Gastrocnemius medialis (tissue), 4 donors: ENCODE data around the gene MARVELD1. TPM values are rescaled to one million over a fixed set of nuclear protein-coding genes. Genes with fewer than 3 reads are reported as not detected.
A peak's percentile ranks its signal among the peaks of the same experiment; 100 is the strongest.

Source experiments
- ATAC-seq, 2 donors: fragments of 150-250 bp; one replicate each; pipeline ENCODE4 v1.9.1; 2016
- DNase-seq, 2 donors: peaks; one replicate each; pipeline ENCODE4 v3.0.0-alpha.2; 2019
- H3K27ac ChIP-seq, 4 donors: fragments of 200-600 bp; sonication (generic); 1 replicate in 1 of 4; 2 replicates in 3 of 4; pipeline ENCODE4 v1.5.1; 2016 to 2018; ENCODE audit warnings: mild to moderate bottlenecking in 2 of 4, moderate library complexity in 1 of 4
- H3K27me3 ChIP-seq, 3 donors: fragments of 200-600 bp; sonication (generic) in 2 of 3; 1 replicate in 1 of 3; 2 replicates in 2 of 3; pipeline versions ENCODE4 v1.5.1 to v1.6.0; 2016 to 2019; ENCODE audit warnings: mild to moderate bottlenecking in 1 of 3, moderate library complexity in 1 of 3
- H3K36me3 ChIP-seq, 2 donors: fragments of 200-600 bp; sonication (generic) in 1 of 2; one replicate each; pipeline ENCODE4 v1.5.1; 2017 to 2018
- H3K4me1 ChIP-seq, 2 donors: fragments of 200-600 bp; sonication (generic) in 1 of 2; one replicate each; pipeline ENCODE4 v1.5.1; 2016 to 2017; ENCODE audit warnings: mild to moderate bottlenecking in 2 of 2
- H3K4me3 ChIP-seq, 4 donors: fragments of 200-600 bp; sonication (generic) in 3 of 4; 1 replicate in 1 of 4; 2 replicates in 3 of 4; pipeline ENCODE4 v1.5.1; 2016 to 2019; ENCODE audit warnings: mild to moderate bottlenecking in 2 of 4
- H3K9me3 ChIP-seq, 3 donors: fragments of 200-600 bp; sonication (generic) in 2 of 3; 1 replicate in 1 of 3; 2 replicates in 2 of 3; pipeline ENCODE4 v1.5.1; 2016 to 2019
- CTCF ChIP-seq, 5 experiments: fragments of 450-650 bp in 3 of 5; fragments of 200-600 bp in 2 of 5; sonication (generic) in 2 of 5; IDR thresholded peaks in 4 of 5; conservative IDR thresholded peaks in 1 of 5; 1 replicate in 4 of 5; 2 replicates in 1 of 5; pipeline ENCODE4 v1.5.1; 2016 to 2019; ENCODE audit warnings: antibody characterized with exemption in 5 of 5, mild to moderate bottlenecking in 3 of 5, moderate library complexity in 3 of 5
- POLR2A ChIP-seq, 2 donors: fragments of 450-650 bp; IDR thresholded peaks; one replicate each; pipeline ENCODE4 v1.6.1; 2017; ENCODE audit warnings: antibody characterized with exemption in 2 of 2, mild to moderate bottlenecking in 2 of 2, moderate library complexity in 2 of 2
- in situ Hi-C, 4 donors: fragments of 200-750 bp; cut with MboI; loops; one replicate each; pipeline versions ENCODE4 v1.15.0 to v1.8.0; 2017; ENCODE audit warnings: low sequenced_read_pairs in 4 of 4
- intact Hi-C: fragments of 100-400 bp; cut with DNase I; formaldehyde crosslinking; loops from one replicate; pipeline ENCODE4 v1.15.1; 2023; ENCODE audit warnings: low total_unique reads
- total RNA-seq, 4 donors: library from RNA; depleted of rRNA; stranded (reverse); fragments of >200 nt; gene quantifications; one replicate each; pipeline versions ENCODE4 v1.1.0 to v1.2.3, GENCODE V29; 2016

Gene MARVELD1
- total RNA-seq, 4 donors from 2014 or later, result 3.2 to 5.1 (median 3.9) TPM

- H3K36me3 ChIP-seq, result no peaks in the 10 kb centered on the region
- peak in 3 of 5 experiments; percentile 7 to 30 (median 9) for TF ChIP-seq CTCF (IDR thresholded peaks at IDR 0.05 in 4 of 5, conservative IDR thresholded peaks at IDR 0.05 in 1 of 5)
- TF ChIP-seq POLR2A (IDR thresholded peaks at IDR 0.05), result peak in 1 of 2 donors; percentile 14
- H3K27ac ChIP-seq, result peak overlapping the region; percentile 63 to 85 (median 78)
- DNase-seq, result peak; percentile 46 to 62
- H3K4me1 ChIP-seq, result peaks cover 13 to 18% of the 10 kb centered on the region in 2 donors
- H3K27me3 ChIP-seq, result peaks cover 6 to 13% (median 7%) of the 10 kb centered on the region in 3 donors
- no peaks in the 10 kb centered on the region for H3K9me3 ChIP-seq
- peak overlapping the region; percentile 57 to 91 (median 68) for H3K4me3 ChIP-seq
- peak; percentile 74 to 79 for ATAC-seq
- in situ Hi-C loops (no loop called here), intact Hi-C loops (loop anchor here (5.0 kb wide), 1 partner anchor 37 kb away; no protein-coding TSS in a partner anchor)
Measured at GRCh38 chr10:97713826-97714400, 383 bp downstream of the MARVELD1 start.

- DNase-seq (peak in 1 of 2 donors; percentile 56), ATAC-seq (peak; percentile 25 to 40)
- Histone ChIP-seq H3K36me3 (no peaks in the 10 kb centered on the region), H3K4me3 (peak overlapping the region; percentile 57 to 91 (median 68)), H3K27me3 (peaks cover 6 to 13% (median 7%) of the 10 kb centered on the region in 3 donors), H3K4me1 (peaks cover 16 to 20% of the 10 kb centered on the region in 2 donors), H3K27ac (peak overlapping the region; percentile 63 to 85 (median 78)), H3K9me3 (no peaks in the 10 kb centered on the region)
- TF ChIP-seq CTCF (IDR thresholded peaks at IDR 0.05 in 4 of 5, conservative IDR thresholded peaks at IDR 0.05 in 1 of 5) (no peak), POLR2A (IDR thresholded peaks at IDR 0.05) (peak in 1 of 2 donors; percentile 6)
- intact Hi-C loops (loop anchor here (5.0 kb wide), 1 partner anchor 37 kb away; no protein-coding TSS in a partner anchor), in situ Hi-C loops (no loop called here)
Measured at GRCh38 chr10:97714401-97715258, 1.1 kb downstream of the MARVELD1 start.

GRCh38 chr10:97715259-97715874, 1.8 kb downstream of the MARVELD1 start:
- no peaks in the 10 kb centered on the region for H3K36me3 ChIP-seq
- intact Hi-C loops (no loop called here), in situ Hi-C loops (no loop called here)
- peak overlapping the region; percentile 21 to 68 (median 62) for H3K4me3 ChIP-seq
- peaks cover 16 to 20% of the 10 kb centered on the region in 2 donors for H3K4me1 ChIP-seq
- TF ChIP-seq POLR2A (IDR thresholded peaks at IDR 0.05), result no peak
- no peak for TF ChIP-seq CTCF (IDR thresholded peaks at IDR 0.05 in 4 of 5, conservative IDR thresholded peaks at IDR 0.05 in 1 of 5)
- no peak for ATAC-seq
- H3K27me3 ChIP-seq, result peaks cover 6 to 13% (median 7%) of the 10 kb centered on the region in 3 donors
- H3K9me3 ChIP-seq, result no peaks in the 10 kb centered on the region
- DNase-seq, result no peak
- H3K27ac ChIP-seq, result peak overlapping the region; percentile 63 to 85 (median 78)

- ATAC-seq (no peak), DNase-seq (no peak)
- in situ Hi-C loops (no loop called here), intact Hi-C loops (no loop called here)
- Histone ChIP-seq H3K36me3 (no peaks in the 10 kb centered on the region), H3K9me3 (no peaks in the 10 kb centered on the region), H3K27ac (peak overlapping the region in 1 of 4 donors; percentile 8), H3K4me3 (no peak overlapping the region), H3K4me1 (peaks cover 16 to 20% of the 10 kb centered on the region in 2 donors), H3K27me3 (peaks cover 6 to 13% (median 7%) of the 10 kb centered on the region in 3 donors)
- TF ChIP-seq CTCF (IDR thresholded peaks at IDR 0.05 in 4 of 5, conservative IDR thresholded peaks at IDR 0.05 in 1 of 5), result no peak
- TF ChIP-seq POLR2A (IDR thresholded peaks at IDR 0.05), result no peak
Measured at GRCh38 chr10:97717627-97718026, 4.1 kb downstream of the MARVELD1 start.
